ENCODE results near the gene DSG2. TPM values are rescaled to one million over a fixed set of nuclear protein-coding genes. Genes with fewer than 3 reads are reported as not detected.
A peak's percentile ranks its signal among the peaks of the same experiment; 100 is the strongest.

Gene DSG2
- total RNA-seq, 1 experiment from 2014 or later, result 123 TPM

DNA sequence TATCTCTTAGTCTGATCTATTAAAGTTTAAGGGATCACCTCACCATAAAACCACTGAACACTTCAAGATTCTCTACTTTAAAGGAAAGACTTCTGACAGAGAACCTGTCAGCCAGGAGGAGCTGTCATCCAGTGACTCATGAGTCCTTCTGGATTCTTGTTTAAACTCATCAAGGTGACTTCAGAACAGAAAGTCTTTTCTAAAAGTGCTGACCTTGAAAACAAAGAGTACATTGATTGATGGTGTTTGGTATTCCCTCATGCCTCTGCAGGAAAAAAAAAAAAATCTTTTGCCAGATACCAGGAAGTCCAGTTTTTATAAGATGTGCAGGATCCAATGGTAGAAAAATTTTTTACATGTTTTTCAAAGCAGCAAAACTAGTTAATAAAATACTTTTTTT, 12.3 kb downstream of the DSG2 start (continued):
- peak; percentile 48 for TF ChIP-seq FOSL1 (IDR thresholded peaks at IDR 0.05; ENCODE audit: low read depth)
- no peak for TF ChIP-seq CBX3 (IDR thresholded peaks at IDR 0.05; ENCODE audit: low read depth)

DNA sequence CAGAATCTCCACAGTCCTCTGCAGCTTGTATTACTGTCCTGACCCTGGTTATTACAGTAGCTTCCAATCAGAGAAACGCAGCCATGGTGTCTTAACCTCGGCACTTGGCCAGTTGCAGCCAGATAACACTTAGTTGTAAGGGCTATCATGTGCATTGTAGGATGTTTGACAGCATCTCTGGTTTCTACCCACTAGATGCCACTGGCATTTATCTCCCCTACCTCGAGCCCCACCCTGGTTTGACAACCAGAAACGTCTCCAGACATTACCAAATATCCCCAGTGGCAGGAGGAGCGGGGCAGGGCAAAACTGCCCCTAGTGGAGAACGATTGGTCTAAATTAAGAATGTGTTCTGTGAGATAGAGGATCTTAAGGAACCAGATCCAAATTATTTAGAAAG, 13.1 kb downstream of the DSG2 start:
- Histone ChIP-seq H3K9me3 (ENCODE audit: control insufficient read depth in 1 of 2, insufficient read depth in 1 of 2, low read depth in 1 of 2, low read length in 2 of 2) (no peaks in the 10 kb centered on the region), H3K36me3 (ENCODE audit: control insufficient read depth in 1 of 2, insufficient read depth in 2 of 2, low read length in 2 of 2) (0 out of 4 replicates have a peak, but pooled peaks cover 0 to 3% of the 10 kb centered on the region in 2 experiments), H3K27ac (ENCODE audit: low read depth, low read length) (peak overlapping the region; percentile 6; the same call in 1 of the 2 replicates), H4K20me1 (ENCODE audit: insufficient read depth) (no peaks in the 10 kb centered on the region; the same call in 1 of the 2 replicates), H3K27me3 (ENCODE audit: insufficient read depth, low read length) (no peaks in the 10 kb centered on the region), H3K4me2 (ENCODE audit: low read length) (peak overlapping the region; percentile 77), H3K9me2 (ENCODE audit: insufficient read depth) (no peaks in the 10 kb centered on the region), H2AFZ (ENCODE audit: low read depth, low read length, poor library complexity, severe bottlenecking) (no peak overlapping the region), H3K4me1 (ENCODE audit: control insufficient read depth in 1 of 2, insufficient read depth in 2 of 2, low read length in 2 of 2) (peaks cover 57 to 60% of the 10 kb centered on the region in 2 experiments), H3K9ac (ENCODE audit: low read length) (peak overlapping the region; percentile 49), H3K79me2 (ENCODE audit: insufficient read depth, low read length) (peaks cover 92% of the 10 kb centered on the region), H3K4me3 (replicated peaks in 1 of 2; ENCODE audit: low read depth in 1 of 2, low read length in 2 of 2) (no peak overlapping the region)
- BruUV-seq (replicated peaks), result no TSS peak
- ChIA-PET RAD21 (ENCODE audit: low non-redundant PET in 1 of 2, low total read pairs in 2 of 2, uncharacterized antibody in 2 of 2, unreplicated experiment in 2 of 2) (no interaction called here), POLR2A (no interaction called here), CTCF (interaction anchor here (0.9 to 1.0 kb wide), 2 partner anchors 21 to 86 kb away, joined by 3 read pairs; no protein-coding TSS in a partner anchor)
- no peak for ATAC-seq
- TF ChIP-seq CBX3 (IDR thresholded peaks at IDR 0.05; ENCODE audit: low read depth) (no peak; the same call in 1 of the 2 replicates), SP1 (IDR thresholded peaks at IDR 0.05; ENCODE audit: low read depth) (0 out of 2 replicates have a peak, but pooled peaks have one; percentile 2), ELF1 (IDR thresholded peaks at IDR 0.05; ENCODE audit: borderline replicate concordance, low read depth) (no peak), ZFX (IDR thresholded peaks at IDR 0.05) (no peak), ZNF274 (IDR thresholded peaks at IDR 0.05; ENCODE audit: low read depth, low read length) (no peak), ZBTB33 (IDR thresholded peaks at IDR 0.05; ENCODE audit: extremely low read depth, insufficient replicate concordance, low read length) (no peak)
- TF ChIP-seq, protein P1, sequence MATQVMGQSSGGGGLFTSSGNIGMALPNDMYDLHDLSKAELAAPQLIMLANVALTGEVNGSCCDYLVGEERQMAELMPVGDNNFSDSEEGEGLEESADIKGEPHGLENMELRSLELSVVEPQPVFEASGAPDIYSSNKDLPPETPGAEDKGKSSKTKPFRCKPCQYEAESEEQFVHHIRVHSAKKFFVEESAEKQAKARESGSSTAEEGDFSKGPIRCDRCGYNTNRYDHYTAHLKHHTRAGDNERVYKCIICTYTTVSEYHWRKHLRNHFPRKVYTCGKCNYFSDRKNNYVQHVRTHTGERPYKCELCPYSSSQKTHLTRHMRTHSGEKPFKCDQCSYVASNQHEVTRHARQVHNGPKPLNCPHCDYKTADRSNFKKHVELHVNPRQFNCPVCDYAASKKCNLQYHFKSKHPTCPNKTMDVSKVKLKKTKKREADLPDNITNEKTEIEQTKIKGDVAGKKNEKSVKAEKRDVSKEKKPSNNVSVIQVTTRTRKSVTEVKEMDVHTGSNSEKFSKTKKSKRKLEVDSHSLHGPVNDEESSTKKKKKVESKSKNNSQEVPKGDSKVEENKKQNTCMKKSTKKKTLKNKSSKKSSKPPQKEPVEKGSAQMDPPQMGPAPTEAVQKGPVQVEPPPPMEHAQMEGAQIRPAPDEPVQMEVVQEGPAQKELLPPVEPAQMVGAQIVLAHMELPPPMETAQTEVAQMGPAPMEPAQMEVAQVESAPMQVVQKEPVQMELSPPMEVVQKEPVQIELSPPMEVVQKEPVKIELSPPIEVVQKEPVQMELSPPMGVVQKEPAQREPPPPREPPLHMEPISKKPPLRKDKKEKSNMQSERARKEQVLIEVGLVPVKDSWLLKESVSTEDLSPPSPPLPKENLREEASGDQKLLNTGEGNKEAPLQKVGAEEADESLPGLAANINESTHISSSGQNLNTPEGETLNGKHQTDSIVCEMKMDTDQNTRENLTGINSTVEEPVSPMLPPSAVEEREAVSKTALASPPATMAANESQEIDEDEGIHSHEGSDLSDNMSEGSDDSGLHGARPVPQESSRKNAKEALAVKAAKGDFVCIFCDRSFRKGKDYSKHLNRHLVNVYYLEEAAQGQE (IDR thresholded peaks at IDR 0.05; ENCODE audit: low read depth), result no peak
- TF ChIP-seq, protein P2, sequence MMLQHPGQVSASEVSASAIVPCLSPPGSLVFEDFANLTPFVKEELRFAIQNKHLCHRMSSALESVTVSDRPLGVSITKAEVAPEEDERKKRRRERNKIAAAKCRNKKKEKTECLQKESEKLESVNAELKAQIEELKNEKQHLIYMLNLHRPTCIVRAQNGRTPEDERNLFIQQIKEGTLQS (IDR thresholded peaks at IDR 0.05), result no peak
- TF ChIP-seq, protein P3, sequence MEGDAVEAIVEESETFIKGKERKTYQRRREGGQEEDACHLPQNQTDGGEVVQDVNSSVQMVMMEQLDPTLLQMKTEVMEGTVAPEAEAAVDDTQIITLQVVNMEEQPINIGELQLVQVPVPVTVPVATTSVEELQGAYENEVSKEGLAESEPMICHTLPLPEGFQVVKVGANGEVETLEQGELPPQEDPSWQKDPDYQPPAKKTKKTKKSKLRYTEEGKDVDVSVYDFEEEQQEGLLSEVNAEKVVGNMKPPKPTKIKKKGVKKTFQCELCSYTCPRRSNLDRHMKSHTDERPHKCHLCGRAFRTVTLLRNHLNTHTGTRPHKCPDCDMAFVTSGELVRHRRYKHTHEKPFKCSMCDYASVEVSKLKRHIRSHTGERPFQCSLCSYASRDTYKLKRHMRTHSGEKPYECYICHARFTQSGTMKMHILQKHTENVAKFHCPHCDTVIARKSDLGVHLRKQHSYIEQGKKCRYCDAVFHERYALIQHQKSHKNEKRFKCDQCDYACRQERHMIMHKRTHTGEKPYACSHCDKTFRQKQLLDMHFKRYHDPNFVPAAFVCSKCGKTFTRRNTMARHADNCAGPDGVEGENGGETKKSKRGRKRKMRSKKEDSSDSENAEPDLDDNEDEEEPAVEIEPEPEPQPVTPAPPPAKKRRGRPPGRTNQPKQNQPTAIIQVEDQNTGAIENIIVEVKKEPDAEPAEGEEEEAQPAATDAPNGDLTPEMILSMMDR (IDR thresholded peaks at IDR 0.05 in 2 of 3, conservative IDR thresholded peaks at IDR 0.05 in 1 of 3; ENCODE audit: borderline replicate concordance in 1 of 3, insufficient read depth in 1 of 3, low read depth in 2 of 3, low read length in 2 of 3), result peak in 2 of 3 experiments; percentile 31 to 50; a peak in 3 of 6 replicates
- intact Hi-C loops (cut with micrococcal nuclease), result loop anchor here (5.0 kb wide), 2 partner anchors 409 to 514 kb away; partner anchors contain the start of gene DSC2
- no peak for DNase-seq (ENCODE audit: low read depth, low spot score)

Data from HCT116 (cell line).